ENCODE measurements around the gene PCMTD2. TPM values are rescaled to one million over a fixed set of nuclear protein-coding genes. Genes with fewer than 3 reads are reported as not detected.

PCMTD2 gene
- total and polyA plus RNA-seq, 2 of the 13 experiments (the other 11 are each of a cell fraction or from before 2014, with no cell fraction given), result 47.0 to 76.9 TPM

DNA sequence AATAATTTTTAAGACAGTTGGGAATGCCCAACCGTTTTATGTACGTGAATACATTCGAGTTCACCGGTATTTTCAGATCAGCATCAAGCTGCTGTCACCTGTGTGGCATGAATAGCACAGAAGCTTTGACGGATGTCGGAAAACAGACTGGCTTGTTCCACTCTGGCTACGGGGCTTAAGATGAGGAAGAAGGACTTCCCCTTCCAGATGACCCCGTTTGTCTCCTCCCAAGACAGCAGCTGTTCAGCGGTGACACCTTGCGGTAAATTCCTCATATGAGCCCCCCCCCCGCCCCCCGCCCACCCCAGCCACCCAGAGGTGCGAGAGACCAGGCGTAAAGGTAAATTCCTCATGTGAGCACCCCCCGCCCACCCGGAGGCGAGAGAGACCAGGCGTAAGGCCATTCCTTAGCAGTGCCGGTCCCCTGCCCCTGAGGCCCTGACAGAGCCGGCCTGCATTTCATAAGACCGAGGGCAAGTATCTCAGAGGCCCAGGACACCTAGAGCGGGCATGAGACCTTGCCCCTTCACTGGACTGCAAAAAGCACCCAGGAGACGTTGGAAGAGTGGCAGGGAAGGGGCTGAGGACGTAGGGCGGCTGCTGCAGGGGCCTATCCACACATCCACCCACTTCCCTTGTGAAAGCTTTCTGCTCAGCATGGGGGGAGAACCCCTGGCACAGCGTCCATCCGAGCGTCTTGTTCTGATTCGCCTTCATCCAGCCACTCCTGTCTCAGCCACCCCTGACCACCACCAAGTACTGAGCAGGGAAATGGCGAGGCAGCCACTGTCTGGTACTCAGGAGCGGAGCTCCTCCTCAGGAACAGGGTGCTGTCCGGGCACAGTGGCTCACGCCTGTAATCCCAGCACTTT, 7.3 kb upstream of the PCMTD2 start (continued):
- TF ChIP-seq, protein P1, sequence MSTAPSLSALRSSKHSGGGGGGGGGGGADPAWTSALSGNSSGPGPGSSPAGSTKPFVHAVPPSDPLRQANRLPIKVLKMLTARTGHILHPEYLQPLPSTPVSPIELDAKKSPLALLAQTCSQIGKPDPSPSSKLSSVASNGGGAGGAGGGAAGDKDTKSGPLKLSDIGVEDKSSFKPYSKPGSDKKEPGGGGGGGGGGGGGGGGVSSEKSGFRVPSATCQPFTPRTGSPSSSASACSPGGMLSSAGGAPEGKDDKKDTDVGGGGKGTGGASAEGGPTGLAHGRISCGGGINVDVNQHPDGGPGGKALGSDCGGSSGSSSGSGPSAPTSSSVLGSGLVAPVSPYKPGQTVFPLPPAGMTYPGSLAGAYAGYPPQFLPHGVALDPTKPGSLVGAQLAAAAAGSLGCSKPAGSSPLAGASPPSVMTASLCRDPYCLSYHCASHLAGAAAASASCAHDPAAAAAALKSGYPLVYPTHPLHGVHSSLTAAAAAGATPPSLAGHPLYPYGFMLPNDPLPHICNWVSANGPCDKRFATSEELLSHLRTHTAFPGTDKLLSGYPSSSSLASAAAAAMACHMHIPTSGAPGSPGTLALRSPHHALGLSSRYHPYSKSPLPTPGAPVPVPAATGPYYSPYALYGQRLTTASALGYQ (CRISPR knock-in tag; IDR thresholded peaks at IDR 0.05), result no peak
- TF ChIP-seq AKNA (CRISPR knock-in tag; IDR thresholded peaks at IDR 0.05; ENCODE audit: borderline replicate concordance) (no peak), MAZ (IDR thresholded peaks at IDR 0.05; ENCODE audit: borderline replicate concordance, low read depth, low read length) (no peak), MAZ (CRISPR knock-in tag; IDR thresholded peaks at IDR 0.05; ENCODE audit: low read depth) (no peak), MED1 (CRISPR knock-in tag; IDR thresholded peaks at IDR 0.05) (no peak), IKZF4 (CRISPR knock-in tag; IDR thresholded peaks at IDR 0.05; ENCODE audit: borderline replicate concordance, low read depth, not compliant biosample characterization) (no peak), CCAR2 (optimal IDR thresholded peaks at IDR 0.05; ENCODE audit: low read depth, low read length) (no peak), ZNF556 (CRISPR knock-in tag; IDR thresholded peaks at IDR 0.05; ENCODE audit: borderline replicate concordance) (no peak), NR3C1 (CRISPR knock-in tag; IDR thresholded peaks at IDR 0.05) (no peak), NFE2L1 (CRISPR knock-in tag; IDR thresholded peaks at IDR 0.05; ENCODE audit: borderline replicate concordance) (0 out of 2 replicates have a peak, but pooled peaks have one; percentile 33), RXRA (CRISPR knock-in tag; IDR thresholded peaks at IDR 0.05) (no peak), ISL2 (CRISPR knock-in tag; IDR thresholded peaks at IDR 0.05) (no peak), ZSCAN29 (CRISPR knock-in tag; conservative IDR thresholded peaks at IDR 0.05) (no peak), ZNF615 (CRISPR knock-in tag; IDR thresholded peaks at IDR 0.05; ENCODE audit: borderline replicate concordance) (no peak)
- TF ChIP-seq, protein P2, sequence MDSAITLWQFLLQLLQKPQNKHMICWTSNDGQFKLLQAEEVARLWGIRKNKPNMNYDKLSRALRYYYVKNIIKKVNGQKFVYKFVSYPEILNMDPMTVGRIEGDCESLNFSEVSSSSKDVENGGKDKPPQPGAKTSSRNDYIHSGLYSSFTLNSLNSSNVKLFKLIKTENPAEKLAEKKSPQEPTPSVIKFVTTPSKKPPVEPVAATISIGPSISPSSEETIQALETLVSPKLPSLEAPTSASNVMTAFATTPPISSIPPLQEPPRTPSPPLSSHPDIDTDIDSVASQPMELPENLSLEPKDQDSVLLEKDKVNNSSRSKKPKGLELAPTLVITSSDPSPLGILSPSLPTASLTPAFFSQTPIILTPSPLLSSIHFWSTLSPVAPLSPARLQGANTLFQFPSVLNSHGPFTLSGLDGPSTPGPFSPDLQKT (CRISPR knock-in tag; IDR thresholded peaks at IDR 0.05; ENCODE audit: borderline replicate concordance), result no peak
- TF ChIP-seq, protein P3, sequence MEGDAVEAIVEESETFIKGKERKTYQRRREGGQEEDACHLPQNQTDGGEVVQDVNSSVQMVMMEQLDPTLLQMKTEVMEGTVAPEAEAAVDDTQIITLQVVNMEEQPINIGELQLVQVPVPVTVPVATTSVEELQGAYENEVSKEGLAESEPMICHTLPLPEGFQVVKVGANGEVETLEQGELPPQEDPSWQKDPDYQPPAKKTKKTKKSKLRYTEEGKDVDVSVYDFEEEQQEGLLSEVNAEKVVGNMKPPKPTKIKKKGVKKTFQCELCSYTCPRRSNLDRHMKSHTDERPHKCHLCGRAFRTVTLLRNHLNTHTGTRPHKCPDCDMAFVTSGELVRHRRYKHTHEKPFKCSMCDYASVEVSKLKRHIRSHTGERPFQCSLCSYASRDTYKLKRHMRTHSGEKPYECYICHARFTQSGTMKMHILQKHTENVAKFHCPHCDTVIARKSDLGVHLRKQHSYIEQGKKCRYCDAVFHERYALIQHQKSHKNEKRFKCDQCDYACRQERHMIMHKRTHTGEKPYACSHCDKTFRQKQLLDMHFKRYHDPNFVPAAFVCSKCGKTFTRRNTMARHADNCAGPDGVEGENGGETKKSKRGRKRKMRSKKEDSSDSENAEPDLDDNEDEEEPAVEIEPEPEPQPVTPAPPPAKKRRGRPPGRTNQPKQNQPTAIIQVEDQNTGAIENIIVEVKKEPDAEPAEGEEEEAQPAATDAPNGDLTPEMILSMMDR (CRISPR knock-in tag; IDR thresholded peaks at IDR 0.05), result 0 out of 2 replicates have a peak, but pooled peaks have one; percentile 8
- TF ChIP-seq, protein P4, sequence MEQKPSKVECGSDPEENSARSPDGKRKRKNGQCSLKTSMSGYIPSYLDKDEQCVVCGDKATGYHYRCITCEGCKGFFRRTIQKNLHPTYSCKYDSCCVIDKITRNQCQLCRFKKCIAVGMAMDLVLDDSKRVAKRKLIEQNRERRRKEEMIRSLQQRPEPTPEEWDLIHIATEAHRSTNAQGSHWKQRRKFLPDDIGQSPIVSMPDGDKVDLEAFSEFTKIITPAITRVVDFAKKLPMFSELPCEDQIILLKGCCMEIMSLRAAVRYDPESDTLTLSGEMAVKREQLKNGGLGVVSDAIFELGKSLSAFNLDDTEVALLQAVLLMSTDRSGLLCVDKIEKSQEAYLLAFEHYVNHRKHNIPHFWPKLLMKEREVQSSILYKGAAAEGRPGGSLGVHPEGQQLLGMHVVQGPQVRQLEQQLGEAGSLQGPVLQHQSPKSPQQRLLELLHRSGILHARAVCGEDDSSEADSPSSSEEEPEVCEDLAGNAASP (CRISPR knock-in tag; IDR thresholded peaks at IDR 0.05; ENCODE audit: borderline replicate concordance), result no peak
